ENCODE data around the gene PEX14. TPM values are rescaled to one million over a fixed set of nuclear protein-coding genes. Genes with fewer than 3 reads are reported as not detected.
"Not testable (repeated sequence)": the region's sequence is repeated elsewhere in the genome, so short reads cannot be mapped to it uniquely, and the experiment has no call there.

Gene PEX14
- total RNA-seq, 4 donors from 2014 or later, result 14.6 to 19.0 (median 17.6) TPM

DNA sequence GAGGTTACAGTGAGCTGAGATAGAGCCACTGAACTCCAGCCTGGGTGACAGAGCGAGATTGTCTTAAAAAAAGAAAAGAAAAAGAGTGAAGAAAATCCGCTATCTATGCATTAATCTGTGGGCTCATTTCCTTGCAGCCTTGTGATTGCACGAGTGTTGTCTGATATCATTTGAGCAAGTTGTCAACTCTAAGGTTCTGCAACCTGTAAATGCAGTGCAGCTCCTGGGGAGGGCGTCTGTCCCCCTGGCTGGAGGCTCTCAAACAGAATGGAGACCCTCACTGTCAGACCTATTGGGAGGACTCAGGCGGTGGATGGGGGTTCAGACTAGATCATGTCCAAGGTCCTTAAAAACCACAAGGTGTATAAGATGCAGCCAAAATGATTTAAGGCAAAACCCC is 18.7 kb upstream of the PEX14 start:
- 54% methylated on average over 5 of the region's 5 CpGs for WGBS
- no peak overlapping the region for H3K27ac ChIP-seq
- H3K36me3 ChIP-seq, result peaks cover 1% of the 10 kb centered on the region
- H3K4me3 ChIP-seq, result no peak overlapping the region
- no peak for TF ChIP-seq EP300 (IDR thresholded peaks at IDR 0.05)
- TF ChIP-seq POLR2AphosphoS5 (IDR thresholded peaks at IDR 0.05), result no peak
- TF ChIP-seq, protein P1, sequence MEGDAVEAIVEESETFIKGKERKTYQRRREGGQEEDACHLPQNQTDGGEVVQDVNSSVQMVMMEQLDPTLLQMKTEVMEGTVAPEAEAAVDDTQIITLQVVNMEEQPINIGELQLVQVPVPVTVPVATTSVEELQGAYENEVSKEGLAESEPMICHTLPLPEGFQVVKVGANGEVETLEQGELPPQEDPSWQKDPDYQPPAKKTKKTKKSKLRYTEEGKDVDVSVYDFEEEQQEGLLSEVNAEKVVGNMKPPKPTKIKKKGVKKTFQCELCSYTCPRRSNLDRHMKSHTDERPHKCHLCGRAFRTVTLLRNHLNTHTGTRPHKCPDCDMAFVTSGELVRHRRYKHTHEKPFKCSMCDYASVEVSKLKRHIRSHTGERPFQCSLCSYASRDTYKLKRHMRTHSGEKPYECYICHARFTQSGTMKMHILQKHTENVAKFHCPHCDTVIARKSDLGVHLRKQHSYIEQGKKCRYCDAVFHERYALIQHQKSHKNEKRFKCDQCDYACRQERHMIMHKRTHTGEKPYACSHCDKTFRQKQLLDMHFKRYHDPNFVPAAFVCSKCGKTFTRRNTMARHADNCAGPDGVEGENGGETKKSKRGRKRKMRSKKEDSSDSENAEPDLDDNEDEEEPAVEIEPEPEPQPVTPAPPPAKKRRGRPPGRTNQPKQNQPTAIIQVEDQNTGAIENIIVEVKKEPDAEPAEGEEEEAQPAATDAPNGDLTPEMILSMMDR (IDR thresholded peaks at IDR 0.05), result no peak
- no peak for TF ChIP-seq POLR2A (IDR thresholded peaks at IDR 0.05)
- peaks cover 30% of the 10 kb centered on the region for H3K4me1 ChIP-seq
- no peaks in the 10 kb centered on the region for H3K9me3 ChIP-seq
- H3K27me3 ChIP-seq, result no peaks in the 10 kb centered on the region
- no peak for DNase-seq (ENCODE audit: low spot score in 2 of 2)

DNA sequence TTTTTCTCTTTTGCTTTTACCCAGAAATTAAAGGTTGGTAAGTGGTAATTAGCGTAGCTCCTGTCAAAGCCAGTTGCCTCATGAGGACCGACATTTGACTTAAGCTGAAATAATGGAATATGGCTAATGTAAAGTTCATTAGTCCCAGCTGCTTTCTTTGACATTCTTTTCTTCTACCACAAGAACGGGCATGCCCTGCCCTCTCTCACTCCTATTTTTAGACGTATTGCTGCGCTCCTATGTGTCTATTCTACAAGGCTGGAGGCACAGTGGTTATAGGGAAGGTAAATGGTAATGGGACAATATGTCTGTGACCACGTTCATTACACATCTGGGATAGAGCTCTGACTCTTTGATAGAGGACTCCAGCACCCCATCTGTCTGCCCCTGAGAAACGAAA is 18.1 kb upstream of the PEX14 start:
- DNase-seq (ENCODE audit: low spot score in 2 of 2), result no peak
- Histone ChIP-seq H3K36me3 (peaks cover 7% of the 10 kb centered on the region), H3K4me1 (peaks cover 24% of the 10 kb centered on the region), H3K9me3 (no peaks in the 10 kb centered on the region), H3K27me3 (no peaks in the 10 kb centered on the region), H3K27ac (no peak overlapping the region), H3K4me3 (no peak overlapping the region)
- TF ChIP-seq EP300 (IDR thresholded peaks at IDR 0.05) (no peak), POLR2AphosphoS5 (IDR thresholded peaks at IDR 0.05) (no peak), POLR2A (IDR thresholded peaks at IDR 0.05) (no peak)
- TF ChIP-seq, protein P1 (IDR thresholded peaks at IDR 0.05), result no peak
- WGBS, result 40% methylated on average over 7 of the region's 7 CpGs

DNA sequence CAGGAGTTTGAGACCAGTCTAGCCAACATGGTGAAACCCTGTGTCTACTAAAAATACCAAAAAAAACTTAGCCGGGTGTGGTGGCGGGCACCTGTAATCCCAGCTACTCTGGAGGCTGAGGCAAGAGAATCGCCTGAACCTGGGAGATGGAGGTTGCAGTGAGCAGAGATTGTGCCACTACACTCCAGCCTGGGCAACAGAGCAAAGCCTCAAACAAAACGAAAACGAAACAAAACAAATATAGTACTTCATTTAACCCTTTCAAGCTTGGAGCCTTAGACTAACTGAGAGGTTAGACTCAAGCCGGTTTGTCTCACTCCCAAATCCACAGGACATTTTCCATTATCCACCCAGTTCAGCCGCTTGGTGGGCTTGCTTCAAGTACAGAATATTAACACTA is 17.3 kb upstream of the PEX14 start:
- Histone ChIP-seq H3K36me3 (peaks cover 15% of the 10 kb centered on the region), H3K4me3 (peak overlapping the region; percentile 7), H3K4me1 (peaks cover 19% of the 10 kb centered on the region)
- WGBS, result 51% methylated on average over 7 of the region's 7 CpGs
- H3K9me3 ChIP-seq; H3K27ac ChIP-seq; DNase-seq (ENCODE audit: low spot score in 2 of 2); H3K27me3 ChIP-seq: not testable (repeated sequence)

DNA sequence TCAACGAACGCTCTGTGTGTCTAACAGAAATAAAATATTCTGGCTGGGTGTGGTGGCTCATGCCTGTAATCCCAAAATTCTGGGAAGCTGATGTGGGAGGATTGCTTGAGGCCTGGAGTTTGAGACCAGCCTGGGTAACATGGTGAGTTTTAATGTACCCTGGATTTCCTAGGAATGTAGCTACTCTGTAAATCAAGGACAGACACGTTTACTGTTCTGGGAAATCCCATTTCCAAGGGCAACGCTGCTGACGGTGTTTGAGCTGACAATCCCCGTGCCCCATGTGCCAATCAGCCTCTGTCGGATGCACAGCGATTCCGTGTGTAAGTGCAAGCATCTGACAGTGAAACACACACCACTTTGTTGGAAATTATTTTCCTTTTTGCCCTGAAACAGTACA is 16.9 kb upstream of the PEX14 start:
- Histone ChIP-seq H3K27ac (no peak overlapping the region), H3K27me3 (no peaks in the 10 kb centered on the region), H3K4me3 (peak overlapping the region; percentile 7), H3K36me3 (peaks cover 19% of the 10 kb centered on the region), H3K9me3 (no peaks in the 10 kb centered on the region), H3K4me1 (peaks cover 19% of the 10 kb centered on the region)
- WGBS, result 44% methylated on average over 9 of the region's 9 CpGs
- DNase-seq (ENCODE audit: low spot score in 2 of 2), result no peak
- TF ChIP-seq POLR2AphosphoS5 (IDR thresholded peaks at IDR 0.05) (no peak), POLR2A (IDR thresholded peaks at IDR 0.05) (no peak), EP300 (IDR thresholded peaks at IDR 0.05) (no peak)
- TF ChIP-seq, protein P1 (IDR thresholded peaks at IDR 0.05), result no peak

DNA sequence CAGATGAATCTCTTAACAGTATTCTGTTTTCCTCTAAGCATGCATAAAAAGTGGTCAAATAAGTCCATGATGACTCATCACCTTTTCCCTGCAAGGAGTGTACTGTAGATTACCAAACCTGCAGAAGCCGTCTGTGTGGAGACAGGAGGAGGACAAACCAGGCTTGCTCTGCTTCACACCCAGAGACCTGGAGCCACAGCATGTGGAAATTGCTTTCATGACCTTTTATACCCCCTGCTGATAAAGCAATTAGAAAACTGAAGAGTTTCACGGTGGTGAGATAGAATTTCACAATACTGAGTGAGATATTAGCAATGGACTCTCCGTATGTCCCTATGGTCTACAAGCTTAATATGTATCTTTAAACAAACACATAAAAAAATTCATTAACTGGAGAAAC is 15.6 kb upstream of the PEX14 start:
- no peak overlapping the region for H3K4me3 ChIP-seq
- WGBS, result 59% methylated on average over 3 of the region's 3 CpGs
- H3K4me1 ChIP-seq, result peaks cover 19% of the 10 kb centered on the region
- no peaks in the 10 kb centered on the region for H3K9me3 ChIP-seq
- H3K36me3 ChIP-seq, result peaks cover 33% of the 10 kb centered on the region
- H3K27ac ChIP-seq, result no peak overlapping the region
- TF ChIP-seq POLR2AphosphoS5 (IDR thresholded peaks at IDR 0.05) (no peak), POLR2A (IDR thresholded peaks at IDR 0.05) (no peak), EP300 (IDR thresholded peaks at IDR 0.05) (no peak)
- TF ChIP-seq, protein P1 (IDR thresholded peaks at IDR 0.05), result no peak
- no peak for DNase-seq (ENCODE audit: low spot score in 2 of 2)
- no peaks in the 10 kb centered on the region for H3K27me3 ChIP-seq

DNA sequence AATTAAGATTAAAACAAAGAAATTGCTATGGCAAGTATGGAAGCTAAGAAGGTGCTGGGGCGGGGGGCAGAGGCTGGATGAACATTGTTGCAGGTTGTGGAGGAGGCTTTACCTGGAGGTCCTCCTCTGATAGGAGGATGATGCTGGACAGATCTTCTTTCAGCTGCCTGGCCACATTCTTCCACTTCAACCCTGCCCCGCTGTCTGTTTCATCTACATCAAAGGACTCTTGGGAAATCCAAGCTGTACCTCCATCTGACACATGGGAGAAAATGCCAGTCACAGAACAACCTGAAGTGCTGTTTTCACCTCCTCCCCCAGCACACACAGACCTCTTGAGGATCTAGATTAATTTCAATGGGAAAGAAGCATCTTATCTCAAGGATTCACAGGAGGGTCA is 7.7 kb upstream of the PEX14 start:
- TF ChIP-seq, protein P1 (IDR thresholded peaks at IDR 0.05), result no peak
- TF ChIP-seq EP300 (IDR thresholded peaks at IDR 0.05), result no peak
- no peak for TF ChIP-seq POLR2AphosphoS5 (IDR thresholded peaks at IDR 0.05)
- no peak for TF ChIP-seq POLR2A (IDR thresholded peaks at IDR 0.05)
- Histone ChIP-seq H3K27me3 (no peaks in the 10 kb centered on the region), H3K27ac (no peak overlapping the region), H3K4me3 (no peak overlapping the region), H3K36me3 (peaks cover 71% of the 10 kb centered on the region), H3K4me1 (peaks cover 9% of the 10 kb centered on the region), H3K9me3 (no peaks in the 10 kb centered on the region)
- DNase-seq (ENCODE audit: low spot score in 2 of 2), result no peak
- 98% methylated on average over 2 of the region's 2 CpGs for WGBS
